DOHH2 (cell line): ENCODE data around the gene ARHGAP4.
A peak's percentile ranks its signal among the peaks of the same experiment; 100 is the strongest.

Experiments
- H3F3A ChIP-seq: fragments of 200-600 bp; sonication (generic), shearing (Covaris generic); 2 replicates; pipeline ENCODE4 v1.6.0; 2016; ENCODE audit warnings: antibody characterized with exemption, mild to moderate bottlenecking; ENCODE audit not compliant: control insufficient read depth, insufficient read depth
- H3K27ac ChIP-seq: fragments of 200-600 bp; sonication (generic); 2 replicates; pipeline ENCODE4 v1.5.1; 2014; ENCODE audit warnings: low read depth, mild to moderate bottlenecking, low read length, moderate library complexity
- H3K27me3 ChIP-seq: fragments of 200-600 bp; sonication (generic); 2 replicates; pipeline ENCODE4 v1.6.1; 2014; ENCODE audit warnings: mild to moderate bottlenecking, low read length, mixed read lengths; ENCODE audit not compliant: control insufficient read depth
- H3K36me3 ChIP-seq: fragments of 200-600 bp; sonication (generic); 2 replicates; pipeline ENCODE4 v1.6.1; 2014; ENCODE audit warnings: mild to moderate bottlenecking, low read length, moderate library complexity, mixed read lengths; ENCODE audit not compliant: control insufficient read depth
- H3K4me1 ChIP-seq: fragments of 200-600 bp; sonication (generic); 2 replicates; pipeline ENCODE4 v1.6.1; 2014; ENCODE audit warnings: mild to moderate bottlenecking, low read length, mixed read lengths; ENCODE audit not compliant: control insufficient read depth
- H3K4me2 ChIP-seq: fragments of 200-600 bp; sonication (generic); 2 replicates; pipeline ENCODE4 v1.6.0; 2014; ENCODE audit warnings: mild to moderate bottlenecking, low read length, moderate library complexity
- H3K4me3 ChIP-seq: fragments of 200-600 bp; sonication (generic); 2 replicates; pipeline ENCODE4 v1.5.1; 2014; ENCODE audit warnings: mild to moderate bottlenecking, low read length, mixed read lengths
- H3K79me2 ChIP-seq: fragments of 200-600 bp; sonication (generic); 2 replicates; pipeline ENCODE4 v1.6.1; 2014; ENCODE audit warnings: mild to moderate bottlenecking, low read length, mixed read lengths; ENCODE audit not compliant: control insufficient read depth
- H3K9me2 ChIP-seq: fragments of 200-600 bp; sonication (generic); replicated peaks from 2 replicates; pipeline ENCODE4 v1.6.1; 2014; ENCODE audit warnings: mild to moderate bottlenecking, low read length, mixed read lengths; ENCODE audit not compliant: control insufficient read depth
- H3K9me3 ChIP-seq: fragments of 200-600 bp; sonication (generic); 2 replicates; pipeline ENCODE4 v1.6.1; 2014; ENCODE audit warnings: antibody characterized with exemption, low read length, mixed read lengths; ENCODE audit not compliant: control insufficient read depth, insufficient read depth
- H4K20me1 ChIP-seq: fragments of 200-600 bp; sonication (generic); 2 replicates; pipeline ENCODE4 v1.6.0; 2014; ENCODE audit warnings: low read depth, mild to moderate bottlenecking, antibody characterized with exemption, low read length, moderate library complexity; ENCODE audit not compliant: control insufficient read depth, insufficient read depth
- EZH2phosphoT487 ChIP-seq: fragments of 200-600 bp; sonication (generic); IDR thresholded peaks from 2 replicates; pipeline ENCODE4 v1.6.1; 2017; ENCODE audit warnings: borderline replicate concordance, mild to moderate bottlenecking, antibody characterized with exemption, low read length, moderate library complexity, mixed read lengths
- TF ChIP-seq, protein P1 (sequence below): fragments of 200-600 bp; sonication (generic); IDR thresholded peaks from one replicate; pipeline ENCODE4 v1.5.1; 2014; ENCODE audit warnings: antibody characterized with exemption, mild to moderate bottlenecking, low read depth, low read length; ENCODE audit not compliant: poor library complexity, severe bottlenecking

Gene ARHGAP4

GRCh38 chrX:153937056-153937455 is 11.0 kb upstream of the ARHGAP4 start:
- peaks cover 27% of the 10 kb centered on the region for H3K79me2 ChIP-seq
- TF ChIP-seq, protein P1, sequence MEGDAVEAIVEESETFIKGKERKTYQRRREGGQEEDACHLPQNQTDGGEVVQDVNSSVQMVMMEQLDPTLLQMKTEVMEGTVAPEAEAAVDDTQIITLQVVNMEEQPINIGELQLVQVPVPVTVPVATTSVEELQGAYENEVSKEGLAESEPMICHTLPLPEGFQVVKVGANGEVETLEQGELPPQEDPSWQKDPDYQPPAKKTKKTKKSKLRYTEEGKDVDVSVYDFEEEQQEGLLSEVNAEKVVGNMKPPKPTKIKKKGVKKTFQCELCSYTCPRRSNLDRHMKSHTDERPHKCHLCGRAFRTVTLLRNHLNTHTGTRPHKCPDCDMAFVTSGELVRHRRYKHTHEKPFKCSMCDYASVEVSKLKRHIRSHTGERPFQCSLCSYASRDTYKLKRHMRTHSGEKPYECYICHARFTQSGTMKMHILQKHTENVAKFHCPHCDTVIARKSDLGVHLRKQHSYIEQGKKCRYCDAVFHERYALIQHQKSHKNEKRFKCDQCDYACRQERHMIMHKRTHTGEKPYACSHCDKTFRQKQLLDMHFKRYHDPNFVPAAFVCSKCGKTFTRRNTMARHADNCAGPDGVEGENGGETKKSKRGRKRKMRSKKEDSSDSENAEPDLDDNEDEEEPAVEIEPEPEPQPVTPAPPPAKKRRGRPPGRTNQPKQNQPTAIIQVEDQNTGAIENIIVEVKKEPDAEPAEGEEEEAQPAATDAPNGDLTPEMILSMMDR = no peak
- TF ChIP-seq EZH2phosphoT487 = no peak
- H3K9me2 ChIP-seq = no peaks in the 10 kb centered on the region
- no peak overlapping the region for H3K27ac ChIP-seq
- H3K36me3 ChIP-seq = peaks cover 14% of the 10 kb centered on the region
- no peak overlapping the region for H3K4me2 ChIP-seq
- H3K27me3 ChIP-seq = no peaks in the 10 kb centered on the region
- H3K4me3 ChIP-seq = no peak overlapping the region
- H4K20me1 ChIP-seq = no peaks in the 10 kb centered on the region
- no peaks in the 10 kb centered on the region for H3F3A ChIP-seq
- no peaks in the 10 kb centered on the region for H3K9me3 ChIP-seq
- peaks cover 11% of the 10 kb centered on the region for H3K4me1 ChIP-seq

- Histone ChIP-seq H3K9me3 (no peaks in the 10 kb centered on the region), H3F3A (no peaks in the 10 kb centered on the region), H3K27me3 (no peaks in the 10 kb centered on the region), H4K20me1 (no peaks in the 10 kb centered on the region), H3K27ac (no peak overlapping the region), H3K4me3 (peak overlapping the region; percentile 79), H3K36me3 (peaks cover 31% of the 10 kb centered on the region), H3K79me2 (peaks cover 29% of the 10 kb centered on the region), H3K4me1 (peaks cover 11% of the 10 kb centered on the region), H3K4me2 (peak overlapping the region; percentile 84), H3K9me2 (no peaks in the 10 kb centered on the region)
- no peak for TF ChIP-seq EZH2phosphoT487
- TF ChIP-seq, protein P1 = no peak
These were observed 9.3 kb upstream of the ARHGAP4 start for GRCh38 chrX:153935326-153935851.

- H3K4me1 ChIP-seq = peaks cover 11% of the 10 kb centered on the region
- peak within 1 kb of the TSS; percentile 84 for H3K4me2 ChIP-seq
- H3K79me2 ChIP-seq = peaks cover 29% of the 10 kb centered on the region
- no peaks in the 10 kb centered on the region for H4K20me1 ChIP-seq
- peak within 1 kb of the TSS; percentile 47 for H3K27ac ChIP-seq
- H3K9me3 ChIP-seq = no peaks in the 10 kb centered on the region
- no peak for TF ChIP-seq EZH2phosphoT487
- TF ChIP-seq, protein P1 = no peak
- no peaks in the 10 kb centered on the region for H3F3A ChIP-seq
- no peaks in the 10 kb centered on the region for H3K27me3 ChIP-seq
- H3K4me3 ChIP-seq = peak within 1 kb of the TSS; percentile 83
- no peaks in the 10 kb centered on the region for H3K9me2 ChIP-seq
- H3K36me3 ChIP-seq = peaks cover 31% of the 10 kb centered on the region
These were observed 8.8 kb upstream of the ARHGAP4 start, which contains the start of gene NAA10 for GRCh38 chrX:153934762-153935325. NAA10 (minus strand) TSS chrX:153935037; CDS start chrX:153934904, 133 bp downstream.
